Lower lobe of right lung (tissue), 2 donors: ENCODE data around the gene L3MBTL4. TPM values are rescaled to one million over a fixed set of nuclear protein-coding genes. Genes with fewer than 3 reads are reported as not detected.

Experiments used
- ATAC-seq, 2 donors: fragments of 200-7000 bp; cut with Tn5 transposase; one replicate each; pipeline ENCODE4 v1.9.1; 2020 to 2022; ENCODE audit warnings: mild to moderate bottlenecking in 2 of 2, moderate library complexity in 2 of 2
- DNase-seq: peaks from one replicate; pipeline ENCODE4 v3.0.0-alpha.2; 2020
- H3K27ac ChIP-seq: fragments of 200-600 bp; one replicate; pipeline ENCODE4 v1.8.0; 2022
- H3K27me3 ChIP-seq: fragments of 200-600 bp; one replicate; pipeline ENCODE4 v1.8.0; 2022; ENCODE audit warnings: low read depth
- H3K36me3 ChIP-seq: fragments of 200-600 bp; one replicate; pipeline ENCODE4 v1.8.0; 2022; ENCODE audit warnings: mild to moderate bottlenecking
- H3K4me1 ChIP-seq: fragments of 200-600 bp; one replicate; pipeline ENCODE4 v1.8.0; 2022
- H3K4me3 ChIP-seq: fragments of 200-600 bp; one replicate; pipeline ENCODE4 v1.8.0; 2022; ENCODE audit warnings: mild to moderate bottlenecking
- H3K9me3 ChIP-seq: fragments of 200-600 bp; one replicate; pipeline ENCODE4 v1.8.0; 2022
- CTCF ChIP-seq: fragments of 200-600 bp; IDR thresholded peaks from one replicate; pipeline ENCODE4 v1.8.0; 2022; ENCODE audit warnings: antibody characterized with exemption, mild to moderate bottlenecking
- intact Hi-C: fragments of 100-400 bp; cut with DNase I; formaldehyde crosslinking; loops from one replicate; pipeline ENCODE4 v1.11.0; 2022
- total RNA-seq: library from RNA; stranded (reverse); fragmentation: NEBNext Ultra II Directional; extraction: Animal tissue kit (Norgen Biotek cat#: 25700); gene quantifications from one replicate; pipeline ENCODE4 v1.2.1, GENCODE V29; 2021
- donor health status: DM: no; HTN: yes; CAD: no; lungs with severe emphysema.

L3MBTL4 gene
- total RNA-seq, 1 donor from 2014 or later, result 16.9 TPM

- TF ChIP-seq CTCF, result no peak
- intact Hi-C loops, result no loop called here
- no peak for DNase-seq
- Histone ChIP-seq H3K4me1 (peaks cover 14% of the 10 kb centered on the region), H3K27me3 (no peaks in the 10 kb centered on the region), H3K36me3 (no peaks in the 10 kb centered on the region), H3K27ac (no peak overlapping the region), H3K9me3 (no peaks in the 10 kb centered on the region), H3K4me3 (no peak overlapping the region)
- ATAC-seq, result no peak
Observed at GRCh38 chr18:6374935-6375529, 39.7 kb downstream of the L3MBTL4 start.

DNA sequence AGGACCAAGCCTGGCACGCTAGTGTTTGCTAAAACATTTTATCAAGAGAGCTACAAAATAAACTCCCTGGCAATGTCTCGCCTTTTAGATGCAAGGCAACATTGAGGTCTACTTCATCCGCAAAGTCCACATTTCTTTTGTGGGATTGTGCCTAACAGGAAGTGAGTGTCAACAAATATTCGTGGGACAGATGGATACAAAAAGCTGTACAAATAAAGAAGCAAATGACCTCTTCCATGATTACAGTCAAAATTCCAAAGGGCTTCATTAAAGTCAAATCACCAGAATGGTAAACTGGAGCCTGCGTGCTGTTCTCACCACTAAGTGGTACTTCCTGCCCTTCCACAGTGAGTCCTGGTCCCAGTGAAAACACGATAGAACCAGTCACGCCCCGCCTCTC, 40.4 kb downstream of the L3MBTL4 start:
- H3K27me3 ChIP-seq, result no peaks in the 10 kb centered on the region
- no peak for DNase-seq
- no peak overlapping the region for H3K27ac ChIP-seq
- H3K36me3 ChIP-seq, result no peaks in the 10 kb centered on the region
- H3K4me1 ChIP-seq, result peaks cover 14% of the 10 kb centered on the region
- ATAC-seq, result no peak
- H3K9me3 ChIP-seq, result no peaks in the 10 kb centered on the region
- TF ChIP-seq CTCF, result no peak
- intact Hi-C loops, result no loop called here
- H3K4me3 ChIP-seq, result no peak overlapping the region

DNA sequence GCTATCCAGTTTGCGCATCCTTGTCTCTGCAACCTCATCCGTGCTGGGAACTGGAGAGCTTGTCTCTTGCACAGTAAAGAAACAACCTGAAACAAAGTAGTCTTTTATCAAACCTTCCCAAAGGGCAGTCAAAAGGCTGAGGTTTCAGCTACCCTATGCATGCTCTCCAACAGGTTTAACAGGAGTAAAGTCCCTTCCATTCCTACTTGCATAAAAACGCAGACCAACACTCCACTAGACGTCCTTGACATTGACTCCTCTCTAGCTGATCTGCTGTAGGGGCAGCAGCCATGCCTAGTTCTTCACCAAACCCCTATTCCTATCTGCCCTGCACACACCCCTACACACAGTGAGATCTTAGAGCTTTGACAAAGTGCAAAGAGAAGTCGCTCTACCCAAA, 41.5 kb downstream of the L3MBTL4 start:
- DNase-seq (no peak), ATAC-seq (no peak)
- Histone ChIP-seq H3K9me3 (no peaks in the 10 kb centered on the region), H3K4me3 (no peak overlapping the region), H3K36me3 (no peaks in the 10 kb centered on the region), H3K27ac (no peak overlapping the region), H3K27me3 (no peaks in the 10 kb centered on the region), H3K4me1 (peaks cover 14% of the 10 kb centered on the region)
- intact Hi-C loops, result no loop called here
- no peak for TF ChIP-seq CTCF

DNA sequence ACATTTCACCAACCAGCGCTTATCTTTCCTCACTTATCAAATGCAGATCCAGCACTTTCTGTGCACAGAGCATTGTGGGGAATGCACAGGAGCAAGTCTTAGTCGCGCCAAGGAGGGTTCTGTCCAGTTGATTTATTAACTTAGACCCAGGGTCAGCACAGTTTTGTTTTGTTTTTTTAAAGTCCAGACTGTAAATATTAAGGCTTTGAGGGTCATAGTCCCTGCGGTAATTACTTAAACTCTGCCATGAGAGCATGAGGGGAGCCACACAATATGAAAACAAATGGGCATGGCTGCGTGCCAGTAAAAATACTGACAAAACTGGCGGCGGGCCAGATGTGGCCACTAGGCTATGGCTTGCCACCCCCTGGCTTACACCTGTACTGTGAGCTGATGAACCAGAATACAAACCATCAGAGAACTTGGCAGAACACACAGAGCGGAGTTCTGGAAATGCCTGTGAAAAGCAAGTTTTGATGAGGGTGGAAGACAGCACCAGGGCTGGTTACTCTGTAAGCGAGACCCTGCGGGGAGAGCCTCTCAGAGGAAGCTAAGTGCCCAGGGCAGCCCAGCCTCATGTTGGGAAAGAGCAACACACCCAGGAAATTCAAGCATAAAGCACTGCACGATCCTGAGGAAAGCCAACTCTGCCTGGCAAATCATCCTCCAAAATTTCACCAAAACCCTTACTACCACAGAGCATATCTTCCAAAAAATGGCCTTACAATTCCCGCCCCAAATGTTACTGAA, 43.6 kb downstream of the L3MBTL4 start:
- Histone ChIP-seq H3K27ac (no peak overlapping the region), H3K27me3 (no peaks in the 10 kb centered on the region), H3K36me3 (no peaks in the 10 kb centered on the region), H3K4me3 (no peak overlapping the region), H3K4me1 (peaks cover 14% of the 10 kb centered on the region), H3K9me3 (no peaks in the 10 kb centered on the region)
- peak; percentile 58 for DNase-seq
- TF ChIP-seq CTCF, result no peak
- peak; percentile 74 to 76 for ATAC-seq
- intact Hi-C loops, result no loop called here

DNA sequence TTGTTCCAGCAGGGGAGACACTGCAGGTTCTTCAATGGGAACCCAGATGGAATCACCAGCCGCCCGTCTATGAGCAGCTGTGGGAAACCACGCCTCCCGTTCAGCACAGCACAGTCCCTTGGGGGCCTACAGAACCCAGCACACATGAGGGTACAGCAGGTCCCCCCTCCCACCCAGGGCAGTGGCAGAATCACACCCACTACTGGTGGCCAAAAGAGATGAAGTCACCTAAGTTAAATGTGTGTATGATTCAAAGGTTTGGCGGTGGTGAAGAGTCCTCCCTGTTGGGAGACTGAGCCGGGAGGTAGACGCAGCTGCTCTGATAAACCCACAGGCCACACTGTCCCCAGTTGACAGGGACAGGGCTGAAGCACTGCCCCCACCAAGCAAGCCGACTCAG, 44.3 kb downstream of the L3MBTL4 start:
- DNase-seq, result no peak
- H3K9me3 ChIP-seq, result no peaks in the 10 kb centered on the region
- no peaks in the 10 kb centered on the region for H3K27me3 ChIP-seq
- peak in 1 of 2 donors; percentile 20 for ATAC-seq
- no peak for TF ChIP-seq CTCF
- no peaks in the 10 kb centered on the region for H3K36me3 ChIP-seq
- no peak overlapping the region for H3K4me3 ChIP-seq
- no peak overlapping the region for H3K27ac ChIP-seq
- peaks cover 14% of the 10 kb centered on the region for H3K4me1 ChIP-seq
- intact Hi-C loops, result no loop called here
